ENCODE measurements around the gene C2orf42.
A peak's percentile ranks its signal among the peaks of the same experiment; 100 is the strongest.
"Not testable (repeated sequence)": the region's sequence is repeated elsewhere in the genome, so short reads cannot be mapped to it uniquely, and the experiment has no call there.

Gene C2orf42

DNA sequence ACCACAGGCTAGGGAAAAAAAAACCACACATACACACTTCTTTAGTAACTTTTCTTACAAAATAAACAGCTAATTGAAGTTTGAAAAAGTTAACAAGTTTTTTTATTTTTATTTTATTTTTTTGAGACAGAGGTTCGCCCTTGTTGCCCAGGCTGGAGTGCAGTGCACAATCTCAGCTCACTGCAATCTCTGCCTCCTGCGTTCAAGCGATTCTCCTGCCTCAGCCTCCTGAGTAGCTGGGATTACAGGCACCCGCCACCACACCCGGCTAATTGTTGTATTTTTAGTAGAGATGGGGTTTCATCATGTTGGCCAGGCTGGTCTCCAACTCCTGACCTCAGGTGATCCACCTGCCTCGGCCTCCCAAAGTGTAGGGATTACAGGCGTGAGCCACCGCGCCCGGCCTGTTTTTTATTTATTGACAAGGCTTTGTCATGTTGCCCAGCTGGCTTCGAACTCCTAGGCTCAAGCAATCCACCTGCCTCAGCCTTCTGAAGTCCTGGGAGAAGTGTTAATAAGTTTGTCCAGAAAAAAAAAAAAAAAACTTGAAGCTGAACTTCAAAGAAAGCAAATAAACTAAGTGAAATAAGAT is 21.1 kb downstream of the C2orf42 start:
- DNase-seq = not testable (repeated sequence)

DNA sequence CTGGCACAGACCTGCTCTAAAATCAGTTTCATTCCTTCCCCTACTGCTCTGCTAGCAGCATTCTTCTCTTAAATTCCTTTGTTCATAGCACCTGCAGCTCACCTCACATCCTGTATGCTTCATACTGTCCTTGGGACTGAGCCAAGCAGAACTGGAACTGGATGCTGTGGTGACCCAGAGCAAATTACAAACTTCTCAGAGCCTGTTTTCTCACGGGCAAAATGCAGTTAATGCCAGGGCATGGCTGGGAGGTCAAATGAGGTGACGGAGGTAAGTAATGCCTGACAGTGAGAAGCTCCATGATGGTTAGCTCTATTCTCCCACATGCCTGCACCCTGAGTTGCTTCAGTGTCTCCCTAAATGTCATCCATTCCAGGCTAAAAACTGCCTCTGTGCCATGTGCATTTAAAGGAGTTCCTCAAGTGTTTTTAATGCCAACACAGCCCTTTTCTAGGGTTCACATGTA is 29.7 kb downstream of the C2orf42 start:
- DNase-seq = no peak

DNA sequence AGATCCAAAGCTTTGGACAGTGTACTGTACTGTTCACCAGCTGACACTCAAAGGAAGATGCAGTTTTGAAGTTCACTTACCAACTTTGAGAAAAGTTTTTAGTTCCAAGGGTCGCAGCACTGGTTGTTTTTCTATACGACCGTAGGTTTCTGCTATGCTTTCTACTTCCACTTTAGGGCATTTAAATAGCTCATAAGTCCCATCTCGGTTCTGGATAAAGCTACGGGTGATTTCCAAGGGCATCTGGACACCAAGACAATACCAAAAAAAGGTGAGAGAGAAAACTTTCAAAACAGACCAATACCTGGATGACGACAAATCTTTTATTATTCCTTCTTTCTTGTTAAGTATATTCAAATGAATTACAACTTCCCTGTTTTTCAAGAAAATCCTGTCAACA is 30.3 kb downstream of the C2orf42 start:
- DNase-seq = no peak

DNA sequence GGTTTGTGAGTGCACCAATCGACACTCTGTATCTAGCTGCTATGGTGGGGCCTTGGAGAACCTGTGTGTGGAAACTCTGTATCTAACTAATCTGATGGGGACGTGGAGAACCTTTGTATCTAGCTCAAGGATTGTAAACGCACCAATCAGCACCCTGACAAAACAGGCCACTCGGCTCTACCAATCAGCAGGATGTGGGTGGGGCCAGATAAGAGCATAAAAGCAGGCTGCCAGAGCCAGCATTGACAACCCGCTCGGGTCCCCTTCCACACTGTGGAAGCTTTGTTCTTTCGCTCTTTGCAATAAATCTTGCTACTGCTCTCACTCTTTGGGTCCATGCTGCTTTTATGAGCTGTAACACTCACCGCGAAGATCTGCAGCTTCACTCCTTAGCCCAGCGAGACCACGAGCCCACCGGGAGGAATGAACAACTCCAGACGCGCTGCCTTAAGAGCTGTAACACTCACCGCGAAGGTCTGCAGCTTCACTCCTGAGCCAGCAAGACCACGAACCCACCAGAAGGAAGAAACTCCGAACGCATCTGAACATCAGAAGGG is 41.6 kb downstream of the C2orf42 start:
- DNase-seq = not testable (repeated sequence)

DNA sequence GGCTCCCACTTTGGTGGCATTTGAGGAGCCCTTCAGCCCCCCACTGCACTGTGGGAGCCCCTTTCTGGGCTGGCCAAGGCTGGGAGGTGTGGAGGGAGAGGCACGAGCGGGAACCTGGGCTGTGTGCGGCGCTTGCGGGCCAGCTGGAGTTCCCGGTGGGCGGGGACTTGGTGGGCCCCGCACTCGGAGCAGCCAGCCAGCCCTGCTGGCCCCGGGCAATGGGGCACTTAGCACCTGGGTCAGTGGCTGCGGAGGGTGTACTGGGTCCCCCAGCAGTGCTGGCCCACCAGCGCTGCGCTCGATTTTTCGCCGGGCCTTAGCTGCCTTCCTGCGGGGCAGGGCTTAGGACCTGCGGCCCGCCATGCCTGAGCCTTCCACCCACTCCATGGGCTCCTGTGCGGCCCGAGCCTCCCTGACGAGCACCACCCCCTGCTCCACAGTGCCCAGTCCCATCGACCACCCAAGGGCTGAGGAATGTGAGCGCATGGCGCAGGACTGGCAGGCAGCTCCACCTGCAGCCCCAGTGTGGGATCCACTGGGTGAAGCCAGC is 42.5 kb downstream of the C2orf42 start:
- DNase-seq = not testable (repeated sequence)

DNA sequence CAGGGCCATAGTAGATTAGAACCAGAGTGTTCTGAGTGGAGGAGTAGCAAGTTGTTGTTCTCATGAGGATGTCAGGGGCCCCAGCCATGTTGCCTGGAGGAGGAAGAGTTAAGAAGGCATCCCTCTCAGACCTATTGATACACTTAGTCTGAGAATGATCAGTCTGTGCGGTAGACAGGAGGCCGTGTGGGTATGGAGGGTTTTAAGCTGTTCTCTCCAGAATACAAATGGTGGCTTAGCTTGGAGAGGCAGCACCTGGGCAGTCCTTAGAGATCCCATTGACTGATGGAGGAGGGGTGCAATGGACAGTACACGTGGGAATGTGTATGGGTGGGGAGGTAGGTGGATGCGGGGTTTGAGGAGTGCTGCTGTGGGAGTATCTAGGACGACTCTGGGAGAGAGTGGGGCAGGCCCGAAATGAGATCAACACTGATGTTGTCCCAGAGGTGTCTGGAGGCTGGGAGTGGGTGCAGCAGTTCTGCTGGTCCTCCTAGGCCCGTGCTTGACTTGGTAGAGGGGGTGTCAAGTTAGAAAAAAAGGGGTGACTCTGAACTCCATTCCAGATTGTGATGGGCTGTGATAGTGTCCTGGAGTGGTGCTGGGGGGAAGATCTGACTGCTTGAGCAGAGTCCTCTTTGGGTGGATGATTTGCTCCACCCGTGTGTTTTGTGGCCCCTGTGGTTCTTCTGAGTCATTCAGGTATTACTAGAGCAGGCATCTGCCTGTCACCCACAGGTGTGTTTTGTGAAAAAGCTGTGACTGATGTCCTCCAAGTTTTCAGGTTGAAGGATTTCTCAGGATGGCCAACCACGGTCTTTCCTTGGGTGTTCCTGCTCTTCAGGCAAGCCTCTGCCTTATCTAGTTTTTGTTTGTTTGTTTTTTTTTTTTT is 44.7 kb downstream of the C2orf42 start:
- DNase-seq = no peak

DNA sequence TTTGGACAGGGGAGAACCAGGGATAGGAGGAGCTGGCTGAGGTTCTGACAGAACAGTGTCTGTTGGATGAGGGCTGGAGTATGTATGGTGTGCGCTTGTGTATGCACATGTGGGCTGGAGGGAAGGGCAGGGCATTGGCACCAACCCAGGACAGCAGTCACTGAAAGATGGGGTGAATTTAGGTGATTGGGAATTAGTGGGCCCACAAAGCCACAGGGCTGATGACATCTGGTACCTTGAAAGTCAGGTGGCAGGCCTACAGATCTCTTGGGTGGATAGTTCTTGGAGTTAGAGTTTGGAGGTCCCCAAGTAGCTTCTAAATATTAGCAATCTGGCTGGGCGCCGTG is 45.7 kb downstream of the C2orf42 start:
- DNase-seq = no peak

DNA sequence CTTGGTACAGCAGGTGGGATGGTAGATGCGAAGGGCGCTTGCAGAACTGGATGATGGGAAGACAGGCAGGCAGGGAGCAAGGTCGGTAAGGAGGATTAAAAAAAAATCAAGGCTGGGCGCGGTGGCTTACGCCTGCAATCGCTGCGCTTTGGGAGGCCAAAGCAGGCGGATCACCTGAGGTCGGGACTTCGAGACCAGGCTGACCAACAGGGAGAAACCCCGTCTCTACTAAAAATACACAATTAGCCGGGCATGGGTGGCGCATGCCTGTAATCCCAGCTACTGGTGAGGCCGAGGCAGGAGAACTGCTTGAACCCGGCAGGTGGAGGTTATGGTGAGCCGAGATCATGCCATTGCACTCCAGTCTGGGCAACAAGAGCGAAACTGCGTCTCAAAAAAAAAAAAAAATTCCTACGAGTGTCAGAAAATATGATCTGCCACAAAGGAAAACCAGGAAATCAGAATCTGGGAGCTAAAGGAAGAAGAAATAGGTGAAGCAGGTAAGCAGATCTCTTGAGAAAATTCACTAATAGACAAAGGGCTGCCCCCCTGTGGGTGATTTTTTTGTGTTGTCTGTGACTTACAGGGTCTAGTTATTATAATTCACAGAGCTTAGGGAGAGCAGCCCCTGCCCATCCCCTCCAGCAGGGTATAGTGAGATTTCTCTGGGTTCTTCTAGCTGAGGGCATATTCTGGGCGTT is 46.2 kb downstream of the C2orf42 start:
- DNase-seq = no peak

DNA sequence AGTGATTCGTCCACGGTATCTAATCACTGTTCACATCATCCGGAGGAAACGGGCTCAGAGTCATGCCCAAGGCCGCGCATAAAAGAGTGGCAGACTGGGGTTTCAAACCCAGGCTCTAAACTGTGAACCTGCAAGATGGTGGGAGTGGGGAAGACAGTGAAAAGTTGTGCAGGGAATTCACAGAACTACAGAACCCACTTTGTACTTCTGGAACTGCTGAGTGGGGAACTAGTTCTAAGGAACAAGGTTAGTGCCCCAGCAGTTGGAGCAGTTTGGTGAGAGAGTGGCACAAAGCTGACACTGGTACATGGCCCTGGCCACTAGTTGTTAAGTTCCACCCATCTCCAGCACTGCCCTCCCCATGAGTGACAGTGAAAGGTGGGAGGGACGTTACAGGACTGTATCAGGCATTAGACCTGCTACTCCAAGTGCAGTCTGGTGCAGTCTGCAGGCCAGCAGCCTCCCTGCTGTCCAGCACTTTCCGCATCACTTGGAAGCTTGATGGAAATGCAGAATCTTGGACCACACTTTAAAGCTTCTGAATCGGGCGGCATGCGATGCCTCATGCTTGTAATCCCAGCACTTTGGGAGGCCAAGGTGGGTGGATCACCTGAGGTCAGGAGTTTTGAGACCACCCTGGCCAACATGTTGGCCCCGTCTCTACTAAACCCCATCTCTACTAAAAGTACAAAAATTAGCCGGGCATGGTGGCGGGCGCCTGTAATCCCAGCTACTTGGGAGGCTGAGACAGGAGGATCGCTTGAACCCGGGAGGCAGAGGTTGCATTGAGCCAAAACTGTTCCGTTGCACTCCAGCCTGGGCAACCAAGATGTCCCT is 47.3 kb downstream of the C2orf42 start:
- DNase-seq = peak; percentile 65

DNA sequence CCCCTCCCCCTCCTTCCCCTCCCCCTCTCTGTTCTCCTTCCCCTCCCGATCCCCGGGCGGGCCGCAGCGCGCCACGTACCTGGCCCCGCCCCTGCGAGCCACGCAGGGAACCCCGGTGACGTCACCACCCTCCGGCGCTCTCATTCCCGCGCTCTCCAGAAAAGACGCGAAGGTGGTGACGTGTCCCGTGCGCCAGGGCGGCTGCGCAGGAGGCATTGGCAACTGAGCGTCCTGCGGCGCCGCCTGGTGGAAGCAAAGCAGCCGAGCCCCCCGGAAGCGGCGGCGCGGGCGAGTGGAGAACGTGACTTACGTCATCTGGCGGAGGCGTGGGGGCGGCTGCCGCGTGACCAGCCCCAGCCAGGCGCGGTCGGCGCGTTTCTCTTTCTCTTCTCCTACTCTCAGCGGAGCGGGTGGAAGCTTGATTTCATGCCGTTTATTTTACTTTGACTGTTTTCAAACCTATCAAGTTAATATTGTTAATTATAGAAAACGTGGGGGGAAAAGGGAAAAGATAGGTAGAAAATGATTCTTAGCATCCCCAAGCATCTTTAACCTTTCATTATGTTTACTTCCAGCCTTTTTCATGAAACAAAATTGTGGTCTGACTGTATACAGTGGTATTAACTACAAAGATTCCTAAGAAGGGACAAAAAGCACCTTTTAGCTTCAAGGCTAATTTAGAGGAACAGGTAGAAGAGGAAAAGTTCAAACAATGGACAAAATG is 48.1 kb downstream of the C2orf42 start:
- peak; percentile 99 for DNase-seq

DNA sequence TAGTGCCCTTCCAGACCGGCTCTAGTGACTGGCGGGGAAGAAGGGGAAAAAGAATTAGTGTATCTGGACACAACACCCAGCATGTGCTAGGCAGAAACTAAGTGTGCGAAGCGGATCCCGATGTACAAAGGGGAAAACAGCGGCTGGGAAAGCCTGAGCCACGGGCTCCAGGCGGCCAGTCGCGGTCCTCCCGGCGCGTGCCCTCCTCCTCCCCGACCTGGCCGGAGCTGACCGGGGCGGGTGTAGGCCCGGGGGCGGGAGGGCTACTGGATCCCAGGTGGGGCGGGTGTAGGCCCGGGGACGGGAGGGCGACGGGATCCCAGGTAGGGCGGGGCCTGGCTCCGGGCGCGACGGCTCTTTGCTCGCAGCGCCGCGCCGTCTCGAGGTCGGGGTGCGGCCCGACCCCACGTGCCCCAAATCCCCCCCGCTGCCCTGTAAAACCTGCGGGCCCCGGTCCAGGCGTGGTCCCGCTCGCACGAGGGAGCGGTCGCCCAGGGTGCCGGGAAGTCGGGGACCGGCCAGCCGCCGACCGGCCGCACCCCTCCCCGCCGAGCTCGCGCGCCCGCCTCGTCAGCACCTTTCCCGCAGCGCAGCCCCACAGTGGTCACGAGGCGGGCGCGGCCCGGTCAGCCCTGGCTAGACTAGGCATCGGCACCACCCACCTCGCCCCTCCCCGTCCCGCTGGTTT is 48.8 kb downstream of the C2orf42 start:
- peak; percentile 61 for DNase-seq

DNA sequence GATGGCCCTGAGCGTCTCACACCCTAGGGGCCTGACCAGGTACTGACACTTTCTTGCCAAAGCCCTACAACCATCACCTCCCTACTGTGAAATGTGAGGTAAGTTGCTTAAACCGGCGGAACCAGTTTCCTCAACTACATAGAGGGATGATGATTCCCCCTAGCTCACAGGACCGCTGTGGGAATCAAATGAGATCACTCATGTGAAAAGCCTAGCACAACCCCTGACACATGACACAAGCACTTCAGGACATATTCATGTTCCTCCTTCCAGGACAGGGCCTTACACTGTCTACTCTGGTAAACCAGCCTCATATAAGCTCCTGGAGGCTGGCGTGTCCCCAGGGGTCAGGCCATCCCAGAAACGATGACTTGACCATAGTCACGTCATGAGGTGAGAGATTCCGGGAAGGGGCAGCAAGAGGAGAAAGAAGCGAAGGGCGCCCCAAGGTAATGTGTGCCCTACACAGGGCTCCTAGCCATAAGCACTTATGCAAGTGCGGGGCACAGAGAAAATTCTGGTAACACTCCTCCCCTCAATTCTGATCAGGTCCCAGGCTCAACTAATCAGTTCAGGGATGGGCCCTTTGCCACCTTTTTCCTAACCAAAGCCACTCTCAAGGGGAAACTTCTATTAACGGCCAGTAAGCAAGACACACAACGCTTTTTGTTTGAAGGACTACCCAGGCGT is 49.5 kb downstream of the C2orf42 start:
- DNase-seq = peak; percentile 71

DNA sequence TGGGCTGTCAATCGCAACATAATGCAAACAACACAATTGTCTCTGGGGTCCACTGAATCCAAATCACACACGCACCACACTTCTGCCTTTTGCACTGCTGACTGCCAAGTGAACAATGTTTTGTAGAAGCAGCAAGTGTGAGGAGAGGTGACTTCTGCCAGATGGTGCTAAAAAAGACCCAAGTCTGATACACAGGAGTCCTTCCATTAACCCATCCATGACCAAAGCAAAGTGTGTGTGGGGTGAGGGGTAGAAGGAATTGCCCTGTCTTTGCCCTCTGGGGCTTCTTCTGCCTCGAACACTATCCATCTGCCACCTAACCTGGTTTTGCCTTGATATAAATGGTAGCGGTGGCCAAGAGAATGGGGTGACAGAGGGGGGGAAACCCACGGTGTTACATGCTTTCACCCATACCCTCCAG is 50.0 kb downstream of the C2orf42 start:
- DNase-seq = no peak

DNA sequence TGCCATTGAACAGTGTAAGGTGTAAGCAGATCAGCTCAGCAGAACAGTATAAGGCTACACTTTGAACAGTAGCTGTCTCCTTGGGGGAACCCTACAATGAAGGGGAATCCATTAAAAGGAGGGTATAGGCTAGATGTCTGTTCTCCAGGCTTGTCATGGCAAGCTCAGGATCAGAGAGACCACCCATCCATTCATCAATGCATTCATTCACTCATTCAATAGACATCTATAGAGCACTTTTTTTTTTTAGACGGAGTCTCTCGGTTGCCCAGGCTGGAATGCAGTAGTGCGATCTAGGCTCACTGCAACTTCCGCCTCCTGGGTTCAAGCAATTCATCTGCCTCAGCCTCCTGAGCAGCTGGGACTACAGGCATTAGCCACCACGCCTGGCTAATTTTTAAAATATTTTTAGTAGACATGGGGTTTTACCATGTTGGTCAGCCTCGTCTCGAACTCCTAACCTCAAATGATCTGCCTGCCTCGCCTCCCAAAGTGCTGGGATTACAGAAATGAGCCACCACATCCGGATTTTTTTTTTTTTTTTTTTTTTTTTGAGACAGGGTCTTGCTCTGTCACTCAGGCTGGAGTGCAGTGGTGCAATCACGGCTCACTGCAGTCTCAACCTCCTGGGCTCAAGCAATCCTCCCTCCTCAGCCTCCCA is 56.4 kb downstream of the C2orf42 start:
- not testable (repeated sequence) for DNase-seq

DNA sequence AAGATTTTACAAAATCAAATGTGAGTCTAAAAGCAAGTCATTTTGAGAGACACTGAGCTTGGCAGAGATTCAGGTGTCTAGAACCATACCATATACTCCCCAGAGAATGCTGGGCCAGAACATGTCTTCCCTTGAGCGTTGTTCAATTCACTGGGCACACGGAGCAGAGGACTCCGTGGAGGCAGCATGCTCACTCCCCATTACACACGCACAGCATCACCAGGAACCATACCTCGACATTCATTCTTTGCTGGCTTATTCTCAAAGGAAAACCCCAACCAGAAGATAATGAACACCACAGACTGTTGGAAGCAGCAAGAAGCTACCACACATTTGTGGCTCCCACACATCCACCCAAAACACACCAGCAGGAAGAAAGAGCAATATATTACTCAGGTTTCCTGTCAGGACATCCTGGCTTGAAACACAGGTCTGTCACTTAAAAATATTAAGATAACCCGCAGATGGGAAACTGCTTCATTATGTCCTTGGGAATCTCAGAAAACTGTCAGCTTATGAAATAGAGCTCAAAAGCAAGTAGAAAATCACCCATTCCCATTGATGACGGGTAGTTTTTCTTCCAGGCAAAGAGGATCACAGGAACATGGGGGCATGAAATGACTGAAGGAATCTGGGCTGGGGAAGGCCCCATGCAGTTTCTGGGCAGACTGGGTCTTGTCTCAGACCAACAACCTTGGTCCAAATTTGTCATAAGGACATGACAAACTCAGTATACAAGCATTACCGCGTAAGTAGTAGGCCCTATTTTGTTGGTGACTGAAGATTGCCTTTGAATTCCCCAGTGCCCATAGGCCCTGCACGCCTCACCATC is 57.1 kb downstream of the C2orf42 start:
- no peak for DNase-seq

DNA sequence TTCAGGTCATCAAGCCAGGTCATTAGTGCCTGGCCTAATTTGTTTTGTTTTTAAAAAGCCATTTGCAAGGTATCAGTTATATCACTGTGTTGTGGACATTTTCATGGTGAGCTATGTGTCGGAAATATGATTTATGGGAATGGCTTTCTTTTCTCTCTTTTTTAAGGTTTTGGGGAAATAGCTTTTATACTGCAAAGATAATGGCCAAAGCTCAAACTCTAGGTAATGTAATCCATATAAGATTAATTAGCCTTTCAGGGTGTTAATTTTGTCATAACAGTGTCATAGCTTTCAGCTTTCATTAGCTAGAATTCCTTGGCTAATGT is 57.7 kb downstream of the C2orf42 start:
- DNase-seq = no peak

DNA sequence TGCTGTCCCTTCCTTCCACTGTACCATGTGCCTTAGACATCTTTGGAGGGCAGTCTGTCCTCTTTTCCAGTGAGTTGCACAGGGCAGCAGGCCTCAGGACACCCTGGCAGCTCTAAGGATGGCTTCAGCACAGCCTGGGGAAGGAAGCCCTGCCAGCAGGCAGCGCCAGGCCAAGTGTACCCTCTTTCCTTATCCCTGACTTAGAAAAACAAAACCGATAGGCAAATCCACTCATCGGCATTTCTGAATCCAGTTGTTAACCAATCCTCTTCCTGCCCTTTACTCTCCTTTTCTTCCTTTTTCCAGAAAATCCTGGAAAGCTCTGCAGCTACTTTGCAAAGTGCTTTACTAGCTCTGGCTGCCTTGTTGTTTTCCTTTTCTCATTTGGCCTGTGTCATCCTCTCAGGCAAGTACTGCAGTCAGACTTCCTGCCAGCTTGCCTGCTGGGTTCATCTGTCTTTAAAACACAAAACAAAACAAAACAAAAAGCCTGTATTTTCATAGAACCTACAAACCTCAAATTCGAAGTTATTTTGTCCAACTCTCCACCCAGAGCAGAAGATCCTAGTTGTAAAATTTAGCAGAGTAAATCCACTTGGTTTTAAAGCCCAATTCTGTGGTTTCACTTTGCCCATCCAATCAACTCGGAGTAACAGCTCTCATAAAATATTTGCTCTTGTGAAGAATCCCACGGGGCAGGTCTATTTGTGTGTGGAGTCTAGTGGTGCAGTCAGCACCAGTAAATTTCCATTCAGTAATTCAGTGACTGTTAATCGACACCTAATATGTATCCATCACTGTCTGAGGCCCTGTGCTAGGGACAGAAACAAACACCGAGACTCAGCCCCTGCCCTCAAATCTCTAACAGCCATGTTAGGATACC is 58.3 kb downstream of the C2orf42 start:
- DNase-seq = peak; percentile 60
